WTC11 (cell line): ENCODE measurements around the gene INSC. TPM values are rescaled to one million over a fixed set of nuclear protein-coding genes. Genes with fewer than 3 reads are reported as not detected.

Experiments used
- ATAC-seq: fragments of 200-7000 bp; cut with Tn5 transposase; 2 replicates; pipeline ENCODE4 v1.10.0; 2021; ENCODE audit warnings: mild to moderate bottlenecking, moderate library complexity
- CTCF ChIA-PET: fragments of 300-600 bp; sonication (Branson Sonifier 250); formaldehyde crosslinking; loops from one replicate; lab custom pipeline; 2021; ENCODE audit warnings: antibody characterized with exemption; lab: Charles Lee
- POLR2A ChIA-PET: fragments of 350-600 bp; sonication (Branson Sonifier 250); formaldehyde crosslinking; loops from one replicate; lab custom pipeline; 2021; ENCODE audit warnings: antibody characterized with exemption; lab: Charles Lee
- DNase-seq: peaks from one replicate; pipeline ENCODE4 v3.0.0; 2021; ENCODE audit warnings: low spot score
- H3K27ac Mint-ChIP-seq: 2 replicates; pipeline ENCODE4 v1.8.0; 2021; ENCODE audit warnings: mixed read lengths
- H3K27me3 Mint-ChIP-seq: 2 replicates; pipeline ENCODE4 v1.8.0; 2021; ENCODE audit warnings: low read depth, mild to moderate bottlenecking, moderate library complexity, mixed read lengths
- H3K36me3 Mint-ChIP-seq: 2 replicates; pipeline ENCODE4 v1.8.0; 2021; ENCODE audit warnings: mixed read lengths
- H3K4me1 Mint-ChIP-seq: 2 replicates; pipeline ENCODE4 v1.8.0; 2022; ENCODE audit warnings: mixed read lengths
- H3K4me3 Mint-ChIP-seq: 2 replicates; pipeline ENCODE4 v1.8.0; 2021; ENCODE audit warnings: mild to moderate bottlenecking, moderate library complexity, mixed read lengths
- H3K9me3 Mint-ChIP-seq: 2 replicates; pipeline ENCODE4 v1.8.0; 2021; ENCODE audit warnings: mixed read lengths
- CDX4 ChIP-seq: fragments of 250-450 bp; sonication (Bioruptor Pico); IDR thresholded peaks from 2 replicates; pipeline ENCODE4 v1.9.0; 2021; ENCODE audit warnings: moderate library complexity, mild to moderate bottlenecking, inconsistent platforms, borderline replicate concordance
- CREB1 ChIP-seq: sonication (generic); formaldehyde crosslinking; IDR thresholded peaks from 2 replicates; pipeline ENCODE4 v1.8.0; 2023; ENCODE audit warnings: mild to moderate bottlenecking, missing genetic modification reagents
- ELF4 ChIP-seq: sonication (generic); formaldehyde crosslinking; IDR thresholded peaks from 2 replicates; pipeline ENCODE4 v1.8.1; 2022; ENCODE audit warnings: low read depth, mild to moderate bottlenecking, moderate library complexity, missing genetic modification reagents
- ERG ChIP-seq: fragments of 250-450 bp; sonication (Bioruptor Pico); IDR thresholded peaks from 2 replicates; pipeline ENCODE4 v1.8.0; 2021; ENCODE audit warnings: mild to moderate bottlenecking
- ESRRA ChIP-seq: sonication (generic); formaldehyde crosslinking; IDR thresholded peaks from 2 replicates; pipeline ENCODE4 v1.8.1; 2022; ENCODE audit warnings: mild to moderate bottlenecking, missing genetic modification reagents, borderline replicate concordance
- FOXK1 ChIP-seq: sonication (generic); formaldehyde crosslinking; IDR thresholded peaks from 2 replicates; pipeline ENCODE4 v1.8.0; 2022; ENCODE audit warnings: mild to moderate bottlenecking, moderate library complexity, missing genetic modification reagents
- FOXP1 ChIP-seq: sonication (generic); formaldehyde crosslinking; IDR thresholded peaks from 2 replicates; pipeline ENCODE4 v1.8.0; 2022; ENCODE audit warnings: missing genetic modification reagents, mild to moderate bottlenecking, moderate library complexity, borderline replicate concordance
- FOXP4 ChIP-seq: sonication (generic); formaldehyde crosslinking; IDR thresholded peaks from 2 replicates; pipeline ENCODE4 v1.8.0; 2022; ENCODE audit warnings: mild to moderate bottlenecking, missing genetic modification reagents
- GABPB1 ChIP-seq: sonication (generic); formaldehyde crosslinking; IDR thresholded peaks from 2 replicates; pipeline ENCODE4 v1.8.1; 2023; ENCODE audit warnings: mild to moderate bottlenecking, missing genetic modification reagents
- IRF2 ChIP-seq: sonication (generic); formaldehyde crosslinking; IDR thresholded peaks from 2 replicates; pipeline ENCODE4 v1.8.0; 2022; ENCODE audit warnings: low read depth, missing genetic modification reagents, borderline replicate concordance
- JAZF1 ChIP-seq: fragments of 250-450 bp; sonication (Bioruptor Pico); IDR thresholded peaks from 2 replicates; pipeline ENCODE4 v1.9.0; 2021; ENCODE audit warnings: moderate library complexity, mild to moderate bottlenecking, inconsistent platforms
- KAT7 ChIP-seq: sonication (generic); formaldehyde crosslinking; IDR thresholded peaks from 2 replicates; pipeline ENCODE4 v1.8.1; 2023; ENCODE audit warnings: missing genetic modification reagents, mild to moderate bottlenecking, borderline replicate concordance
- MLX ChIP-seq: sonication (generic); formaldehyde crosslinking; IDR thresholded peaks from 2 replicates; pipeline ENCODE4 v1.8.1; 2023; ENCODE audit warnings: mild to moderate bottlenecking, missing genetic modification reagents, moderate library complexity
- NFYB ChIP-seq: sonication (generic); formaldehyde crosslinking; conservative IDR thresholded peaks from 2 replicates; pipeline ENCODE4 v1.8.0; 2022; ENCODE audit warnings: low read depth, missing genetic modification reagents
- NR1H2 ChIP-seq: sonication (generic); formaldehyde crosslinking; IDR thresholded peaks from 2 replicates; pipeline ENCODE4 v1.9.0; 2021; ENCODE audit warnings: mild to moderate bottlenecking, moderate library complexity, missing genetic modification reagents
- NR3C1 ChIP-seq: sonication (generic); formaldehyde crosslinking; conservative IDR thresholded peaks from 2 replicates; pipeline ENCODE4 v1.8.1; 2023; ENCODE audit warnings: low read depth, mild to moderate bottlenecking, missing genetic modification reagents
- OVOL2 ChIP-seq: fragments of 250-450 bp; sonication (Bioruptor Pico); IDR thresholded peaks from 2 replicates; pipeline ENCODE4 v1.9.0; 2021; ENCODE audit warnings: mild to moderate bottlenecking, borderline replicate concordance
- TP53 ChIP-seq: sonication (generic); formaldehyde crosslinking; IDR thresholded peaks from 2 replicates; pipeline ENCODE4 v1.8.1; 2023; ENCODE audit warnings: mild to moderate bottlenecking, missing genetic modification reagents
- ZNF317 ChIP-seq: sonication (generic); formaldehyde crosslinking; IDR thresholded peaks from 2 replicates; pipeline ENCODE4 v1.8.1; 2023; ENCODE audit warnings: low read depth, mild to moderate bottlenecking, moderate library complexity, missing genetic modification reagents, borderline replicate concordance
- ZNF423 ChIP-seq: fragments of 250-450 bp; sonication (Bioruptor Pico); IDR thresholded peaks from 2 replicates; pipeline ENCODE4 v2.1.2; 2022; ENCODE audit warnings: mild to moderate bottlenecking, moderate library complexity
- total RNA-seq: library from RNA; stranded (reverse); gene quantifications from 3 replicates; pipeline ENCODE4 v1.2.3, GENCODE V29; 2021

INSC gene
- total RNA-seq, 1 experiment from 2014 or later, result 0.44 TPM

- H3K27ac Mint-ChIP-seq, result no peak overlapping the region
- no peaks in the 10 kb centered on the region for H3K9me3 Mint-ChIP-seq
- TF ChIP-seq ERG, result no peak
- ChIA-PET CTCF (interaction anchor here (0.9 to 1.2 kb wide), 2 partner anchors 12 to 95 kb away, joined by 4 read pairs; no protein-coding TSS in a partner anchor), POLR2A (interaction anchor here (0.6 kb wide), 1 partner anchor 448 kb away, joined by 3 read pairs; no protein-coding TSS in a partner anchor)
- no peaks in the 10 kb centered on the region for H3K4me1 Mint-ChIP-seq
- no peaks in the 10 kb centered on the region for H3K36me3 Mint-ChIP-seq
- no peak for ATAC-seq
- H3K4me3 Mint-ChIP-seq, result no peak overlapping the region
- no peak for DNase-seq
- no peaks in the 10 kb centered on the region; the same call in 1 of the 2 replicates for H3K27me3 Mint-ChIP-seq
Observed at GRCh38 chr11:15195454-15196200, 80.9 kb downstream of the INSC start.

- no peak for TF ChIP-seq CDX4 (CRISPR knock-in tag)
- no peak for TF ChIP-seq GABPB1 (CRISPR knock-in tag)
- TF ChIP-seq KAT7 (CRISPR knock-in tag), result no peak
- TF ChIP-seq CREB1 (CRISPR knock-in tag), result no peak
- no peak for TF ChIP-seq IRF2 (CRISPR knock-in tag)
- no peak for TF ChIP-seq FOXK1
- no peak for TF ChIP-seq FOXP1 (CRISPR knock-in tag)
- TF ChIP-seq NFYB, result no peak
- H3K9me3 Mint-ChIP-seq, result no peaks in the 10 kb centered on the region
Observed at GRCh38 chr11:15196704-15197103, 82.0 kb downstream of the INSC start.

GRCh38 chr11:15197696-15198095, 83.0 kb downstream of the INSC start:
- Mint-ChIP-seq H3K4me1 (no peaks in the 10 kb centered on the region), H3K27me3 (no peaks in the 10 kb centered on the region; the same call in 1 of the 2 replicates), H3K36me3 (no peaks in the 10 kb centered on the region), H3K27ac (no peak overlapping the region), H3K4me3 (no peak overlapping the region), H3K9me3 (no peaks in the 10 kb centered on the region)
- POLR2A ChIA-PET, result no interaction called here
- TF ChIP-seq MLX (CRISPR knock-in tag) (no peak), TP53 (CRISPR knock-in tag) (no peak), JAZF1 (CRISPR knock-in tag) (no peak), ZNF423 (no peak), ESRRA (CRISPR knock-in tag) (no peak), ZNF317 (no peak), FOXP4 (CRISPR knock-in tag) (no peak), NR3C1 (CRISPR knock-in tag) (no peak), NR1H2 (no peak), ELF4 (no peak), OVOL2 (no peak)
- ATAC-seq, result no peak
- CTCF ChIA-PET, result interaction anchor here (1.5 to 1.6 kb wide), 2 partner anchors 97 to 228 kb away, joined by 4 read pairs; no protein-coding TSS in a partner anchor
- DNase-seq, result no peak

More at GRCh38 chr11:15196704-15197103, 82.0 kb downstream of the INSC start:
- no peak overlapping the region for H3K4me3 Mint-ChIP-seq
- H3K36me3 Mint-ChIP-seq, result no peaks in the 10 kb centered on the region
- H3K27ac Mint-ChIP-seq, result no peak overlapping the region
- POLR2A ChIA-PET, result no interaction called here
- CTCF ChIA-PET, result interaction anchor here (1.6 kb wide), 1 partner anchor 227 kb away, joined by 4 read pairs; no protein-coding TSS in a partner anchor
- H3K4me1 Mint-ChIP-seq, result no peaks in the 10 kb centered on the region
- DNase-seq, result no peak
- ATAC-seq, result no peak
- no peaks in the 10 kb centered on the region; the same call in 1 of the 2 replicates for H3K27me3 Mint-ChIP-seq
